GM12864 (cell line): ENCODE data around the gene RASEF.

Experiments
- DNase-seq: peaks from one replicate; pipeline ENCODE4 v3.0.0-alpha.2; 2011; ENCODE audit warnings: low read depth
- H3K4me3 ChIP-seq: 2 replicates; pipeline ENCODE4 v1.5.1; 2011; ENCODE audit warnings: mild to moderate bottlenecking, low read depth, low read length, control low read depth
- TF ChIP-seq, protein P1 (sequence below): IDR thresholded peaks from 2 replicates; pipeline ENCODE4 v1.5.1; 2011; ENCODE audit warnings: low read depth, mild to moderate bottlenecking, moderate library complexity, low read length, control low read depth, inconsistent platforms; ENCODE audit errors: missing control alignments

The RASEF gene

DNA sequence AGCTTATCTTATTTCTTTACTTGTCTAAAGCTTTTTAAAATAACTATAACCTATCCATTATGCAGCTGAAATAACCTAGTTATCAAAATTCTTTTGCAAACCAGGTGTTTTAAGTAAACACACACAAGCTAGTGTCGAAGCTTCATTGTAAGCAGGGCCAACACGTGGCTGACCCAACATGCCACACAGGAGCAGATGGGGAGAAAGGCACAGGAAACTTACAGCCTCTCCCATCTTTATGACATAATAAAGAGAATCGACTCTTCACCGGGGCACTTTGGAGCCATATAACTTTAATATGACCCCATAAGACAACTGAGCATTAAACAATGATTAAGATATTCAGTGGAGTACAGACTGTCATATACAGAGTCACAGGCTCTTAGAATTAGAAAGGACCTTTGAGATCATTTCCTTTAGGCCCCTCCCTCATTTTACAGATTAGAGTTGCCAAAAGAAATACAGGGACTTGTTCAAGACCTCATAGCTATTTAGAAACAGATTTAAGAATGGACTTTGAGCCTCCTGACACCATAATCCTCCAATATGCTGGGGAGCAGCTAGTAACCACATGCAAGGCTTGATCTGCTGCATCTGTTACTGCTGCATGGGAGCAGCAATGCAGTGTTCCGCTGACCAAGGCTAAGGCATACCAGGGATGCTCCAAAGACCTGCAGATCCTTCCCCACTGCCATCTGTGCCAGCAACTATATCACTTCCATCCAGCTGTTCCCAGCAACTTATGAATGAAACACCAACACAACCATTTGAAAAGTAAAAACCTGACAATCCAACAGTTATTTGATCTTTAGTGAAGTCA lies 75.4 kb downstream of the RASEF start:
- TF ChIP-seq, protein P1, sequence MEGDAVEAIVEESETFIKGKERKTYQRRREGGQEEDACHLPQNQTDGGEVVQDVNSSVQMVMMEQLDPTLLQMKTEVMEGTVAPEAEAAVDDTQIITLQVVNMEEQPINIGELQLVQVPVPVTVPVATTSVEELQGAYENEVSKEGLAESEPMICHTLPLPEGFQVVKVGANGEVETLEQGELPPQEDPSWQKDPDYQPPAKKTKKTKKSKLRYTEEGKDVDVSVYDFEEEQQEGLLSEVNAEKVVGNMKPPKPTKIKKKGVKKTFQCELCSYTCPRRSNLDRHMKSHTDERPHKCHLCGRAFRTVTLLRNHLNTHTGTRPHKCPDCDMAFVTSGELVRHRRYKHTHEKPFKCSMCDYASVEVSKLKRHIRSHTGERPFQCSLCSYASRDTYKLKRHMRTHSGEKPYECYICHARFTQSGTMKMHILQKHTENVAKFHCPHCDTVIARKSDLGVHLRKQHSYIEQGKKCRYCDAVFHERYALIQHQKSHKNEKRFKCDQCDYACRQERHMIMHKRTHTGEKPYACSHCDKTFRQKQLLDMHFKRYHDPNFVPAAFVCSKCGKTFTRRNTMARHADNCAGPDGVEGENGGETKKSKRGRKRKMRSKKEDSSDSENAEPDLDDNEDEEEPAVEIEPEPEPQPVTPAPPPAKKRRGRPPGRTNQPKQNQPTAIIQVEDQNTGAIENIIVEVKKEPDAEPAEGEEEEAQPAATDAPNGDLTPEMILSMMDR, result no peak
- DNase-seq, result no peak
- H3K4me3 ChIP-seq, result no peak overlapping the region

DNA sequence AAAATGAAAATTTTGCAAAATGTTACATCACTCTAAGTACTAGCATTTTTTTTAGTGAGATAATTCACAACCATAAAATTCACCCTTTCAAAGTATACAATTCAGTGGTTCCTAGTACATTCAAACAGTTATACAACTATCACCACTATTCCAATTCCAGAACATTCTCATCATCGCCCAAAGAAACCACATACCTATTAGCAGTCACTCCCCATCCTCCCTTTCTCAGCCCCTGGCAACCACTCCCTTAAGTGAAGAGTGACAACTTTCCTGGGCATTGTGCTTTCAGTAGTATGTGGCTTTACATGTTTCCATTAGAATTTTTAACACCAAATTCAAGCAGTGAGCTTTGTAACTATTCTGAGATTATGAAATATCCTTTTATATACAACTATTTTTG lies 81.4 kb downstream of the RASEF start:
- no peak for DNase-seq
- TF ChIP-seq, protein P1, result no peak
- no peak overlapping the region for H3K4me3 ChIP-seq

DNA sequence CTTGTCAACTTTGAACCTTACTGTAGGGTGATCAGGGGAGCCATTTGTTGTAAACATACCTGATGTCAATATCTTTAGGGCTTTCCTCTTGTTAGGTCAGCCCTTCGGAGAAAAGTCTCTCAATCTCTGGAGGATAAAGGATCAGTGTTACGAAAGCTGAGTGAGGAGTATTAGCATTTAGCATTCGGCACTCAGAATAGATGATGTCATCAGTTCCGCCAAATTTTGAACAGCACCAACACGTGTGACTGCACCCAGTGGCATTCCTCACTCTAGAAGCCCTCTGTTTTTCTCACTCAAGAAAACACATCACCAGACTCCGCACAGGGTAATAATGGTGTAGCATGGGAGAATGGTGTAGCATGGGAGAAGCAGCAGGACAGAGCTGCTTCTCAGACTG lies 87.8 kb downstream of the RASEF start:
- TF ChIP-seq, protein P1, result no peak
- no peak overlapping the region for H3K4me3 ChIP-seq

DNA sequence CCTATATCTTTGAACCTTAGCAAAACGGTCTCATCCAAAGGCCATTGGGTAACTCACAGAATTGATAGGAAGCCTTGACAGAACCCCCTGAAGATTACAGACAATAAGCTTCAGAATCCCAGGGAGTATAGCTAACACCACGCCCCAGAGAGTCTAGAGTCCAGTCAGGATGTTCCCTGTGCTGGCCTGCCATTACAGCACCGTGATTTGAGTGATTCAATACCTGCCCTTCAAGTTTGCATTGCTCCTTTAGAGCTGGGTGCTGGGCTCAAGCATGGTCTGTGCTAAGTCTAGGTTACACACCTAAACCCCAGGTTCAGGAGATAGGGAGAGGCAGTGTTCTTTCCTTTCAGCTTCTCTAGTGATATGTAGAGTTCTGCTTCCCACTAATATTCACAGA lies 90.5 kb downstream of the RASEF start:
- TF ChIP-seq, protein P1, result no peak
- H3K4me3 ChIP-seq, result no peak overlapping the region

More for the DNA sequence above, 87.8 kb downstream of the RASEF start:
- no peak for DNase-seq

DNA sequence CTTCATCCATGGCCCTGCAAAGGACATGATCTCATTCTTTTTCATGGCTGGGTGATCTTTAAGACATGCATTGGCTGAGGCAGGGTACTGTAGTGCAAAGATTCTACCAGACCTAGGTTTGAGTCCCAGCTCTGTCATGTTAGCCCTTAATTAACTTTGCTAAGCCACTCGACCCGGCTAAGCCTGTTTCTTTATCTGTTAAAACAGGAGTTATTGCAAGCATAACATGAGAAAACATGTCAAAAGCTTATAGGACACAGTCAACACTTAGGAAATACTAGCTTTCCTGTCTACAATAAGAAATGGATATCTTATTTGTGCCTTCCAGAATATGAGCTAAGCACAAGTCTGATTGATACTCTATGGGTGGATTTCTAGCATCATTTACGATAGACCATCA lies 92.6 kb downstream of the RASEF start:
- TF ChIP-seq, protein P1, result no peak
- no peak overlapping the region for H3K4me3 ChIP-seq
- DNase-seq, result no peak

More for the DNA sequence above, 90.5 kb downstream of the RASEF start:
- no peak for DNase-seq

DNA sequence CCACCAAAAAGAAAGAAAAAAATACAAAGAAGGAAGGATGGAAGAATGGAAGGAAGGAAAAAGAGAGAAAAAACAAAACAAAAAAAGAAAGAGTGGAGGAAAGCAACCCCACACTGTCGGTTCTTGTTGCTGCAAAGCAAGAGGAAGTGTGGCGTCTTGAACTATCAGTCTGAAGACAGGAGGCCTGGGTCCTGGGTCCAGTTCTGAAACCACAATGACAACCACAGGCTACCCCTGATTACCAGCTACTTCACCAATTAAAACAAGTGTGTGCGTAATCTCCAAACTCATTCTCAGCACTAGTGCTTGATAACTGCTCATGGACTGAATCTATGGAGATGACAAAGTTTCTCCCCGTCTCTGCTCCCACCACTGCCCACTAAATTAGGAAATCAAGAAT lies 93.7 kb downstream of the RASEF start:
- TF ChIP-seq, protein P1, result no peak
- H3K4me3 ChIP-seq, result no peak overlapping the region
- no peak for DNase-seq

DNA sequence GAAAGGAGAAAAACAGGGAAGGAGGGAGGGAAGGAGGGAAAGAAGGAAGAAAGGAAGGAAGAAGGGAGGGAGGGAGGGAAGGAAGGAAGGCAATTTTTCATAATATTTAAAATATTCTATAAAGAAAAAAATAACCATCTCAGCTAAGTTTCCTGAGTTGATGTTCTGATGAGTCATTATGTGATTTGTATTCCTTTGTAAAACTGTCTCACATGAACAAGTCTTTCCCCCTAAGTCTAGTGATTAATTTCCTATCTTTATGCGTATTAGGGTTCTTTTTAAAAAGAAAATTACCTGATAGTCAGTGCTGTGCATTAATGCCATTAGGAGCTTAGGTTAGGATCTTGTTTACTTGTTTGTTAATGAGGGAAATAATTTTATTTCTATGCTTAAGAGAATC lies 94.1 kb downstream of the RASEF start:
- H3K4me3 ChIP-seq, result no peak overlapping the region
- no peak for DNase-seq
- TF ChIP-seq, protein P1, result no peak
